ENCODE measurements around the gene SORCS2. TPM values are rescaled to one million over a fixed set of nuclear protein-coding genes. Genes with fewer than 3 reads are reported as not detected.

Gene SORCS2
- total and polyA plus RNA-seq, 2 of the 8 experiments (the other 6 are each of a cell fraction or from before 2014, with no cell fraction given): 0.36 to 1.8 TPM

DNA sequence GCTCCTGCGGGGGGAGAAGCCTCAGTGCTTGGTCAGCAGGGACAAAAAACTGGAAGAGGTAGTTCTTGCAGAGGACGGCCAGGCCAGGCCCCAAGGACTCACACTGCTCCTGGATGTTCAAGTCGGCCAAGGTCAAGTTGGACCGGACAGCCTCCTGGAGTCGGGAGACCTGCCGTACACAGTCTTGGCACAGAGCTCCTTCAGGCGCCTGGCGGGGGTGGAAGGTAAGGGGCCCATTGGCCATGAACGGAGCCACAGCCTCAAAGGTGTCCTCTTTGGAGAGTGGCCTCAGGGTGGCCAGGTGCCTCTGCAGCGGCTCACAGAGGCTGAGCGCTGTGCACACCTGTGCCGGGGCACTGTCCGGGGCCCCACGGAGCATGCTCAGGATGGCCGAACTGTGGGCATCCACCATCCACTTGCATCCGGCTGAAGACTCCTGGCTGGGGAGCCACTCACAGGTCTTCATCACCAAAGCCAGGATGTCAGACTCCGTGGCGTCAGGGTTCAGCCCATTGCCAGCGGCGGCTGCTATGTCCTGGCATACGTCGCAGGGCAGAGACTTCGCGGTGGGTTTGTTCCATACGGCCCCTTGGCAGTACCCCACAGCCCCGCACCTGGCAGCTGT, 241.9 kb downstream of the SORCS2 start (continued):
- TF ChIP-seq, protein P1, sequence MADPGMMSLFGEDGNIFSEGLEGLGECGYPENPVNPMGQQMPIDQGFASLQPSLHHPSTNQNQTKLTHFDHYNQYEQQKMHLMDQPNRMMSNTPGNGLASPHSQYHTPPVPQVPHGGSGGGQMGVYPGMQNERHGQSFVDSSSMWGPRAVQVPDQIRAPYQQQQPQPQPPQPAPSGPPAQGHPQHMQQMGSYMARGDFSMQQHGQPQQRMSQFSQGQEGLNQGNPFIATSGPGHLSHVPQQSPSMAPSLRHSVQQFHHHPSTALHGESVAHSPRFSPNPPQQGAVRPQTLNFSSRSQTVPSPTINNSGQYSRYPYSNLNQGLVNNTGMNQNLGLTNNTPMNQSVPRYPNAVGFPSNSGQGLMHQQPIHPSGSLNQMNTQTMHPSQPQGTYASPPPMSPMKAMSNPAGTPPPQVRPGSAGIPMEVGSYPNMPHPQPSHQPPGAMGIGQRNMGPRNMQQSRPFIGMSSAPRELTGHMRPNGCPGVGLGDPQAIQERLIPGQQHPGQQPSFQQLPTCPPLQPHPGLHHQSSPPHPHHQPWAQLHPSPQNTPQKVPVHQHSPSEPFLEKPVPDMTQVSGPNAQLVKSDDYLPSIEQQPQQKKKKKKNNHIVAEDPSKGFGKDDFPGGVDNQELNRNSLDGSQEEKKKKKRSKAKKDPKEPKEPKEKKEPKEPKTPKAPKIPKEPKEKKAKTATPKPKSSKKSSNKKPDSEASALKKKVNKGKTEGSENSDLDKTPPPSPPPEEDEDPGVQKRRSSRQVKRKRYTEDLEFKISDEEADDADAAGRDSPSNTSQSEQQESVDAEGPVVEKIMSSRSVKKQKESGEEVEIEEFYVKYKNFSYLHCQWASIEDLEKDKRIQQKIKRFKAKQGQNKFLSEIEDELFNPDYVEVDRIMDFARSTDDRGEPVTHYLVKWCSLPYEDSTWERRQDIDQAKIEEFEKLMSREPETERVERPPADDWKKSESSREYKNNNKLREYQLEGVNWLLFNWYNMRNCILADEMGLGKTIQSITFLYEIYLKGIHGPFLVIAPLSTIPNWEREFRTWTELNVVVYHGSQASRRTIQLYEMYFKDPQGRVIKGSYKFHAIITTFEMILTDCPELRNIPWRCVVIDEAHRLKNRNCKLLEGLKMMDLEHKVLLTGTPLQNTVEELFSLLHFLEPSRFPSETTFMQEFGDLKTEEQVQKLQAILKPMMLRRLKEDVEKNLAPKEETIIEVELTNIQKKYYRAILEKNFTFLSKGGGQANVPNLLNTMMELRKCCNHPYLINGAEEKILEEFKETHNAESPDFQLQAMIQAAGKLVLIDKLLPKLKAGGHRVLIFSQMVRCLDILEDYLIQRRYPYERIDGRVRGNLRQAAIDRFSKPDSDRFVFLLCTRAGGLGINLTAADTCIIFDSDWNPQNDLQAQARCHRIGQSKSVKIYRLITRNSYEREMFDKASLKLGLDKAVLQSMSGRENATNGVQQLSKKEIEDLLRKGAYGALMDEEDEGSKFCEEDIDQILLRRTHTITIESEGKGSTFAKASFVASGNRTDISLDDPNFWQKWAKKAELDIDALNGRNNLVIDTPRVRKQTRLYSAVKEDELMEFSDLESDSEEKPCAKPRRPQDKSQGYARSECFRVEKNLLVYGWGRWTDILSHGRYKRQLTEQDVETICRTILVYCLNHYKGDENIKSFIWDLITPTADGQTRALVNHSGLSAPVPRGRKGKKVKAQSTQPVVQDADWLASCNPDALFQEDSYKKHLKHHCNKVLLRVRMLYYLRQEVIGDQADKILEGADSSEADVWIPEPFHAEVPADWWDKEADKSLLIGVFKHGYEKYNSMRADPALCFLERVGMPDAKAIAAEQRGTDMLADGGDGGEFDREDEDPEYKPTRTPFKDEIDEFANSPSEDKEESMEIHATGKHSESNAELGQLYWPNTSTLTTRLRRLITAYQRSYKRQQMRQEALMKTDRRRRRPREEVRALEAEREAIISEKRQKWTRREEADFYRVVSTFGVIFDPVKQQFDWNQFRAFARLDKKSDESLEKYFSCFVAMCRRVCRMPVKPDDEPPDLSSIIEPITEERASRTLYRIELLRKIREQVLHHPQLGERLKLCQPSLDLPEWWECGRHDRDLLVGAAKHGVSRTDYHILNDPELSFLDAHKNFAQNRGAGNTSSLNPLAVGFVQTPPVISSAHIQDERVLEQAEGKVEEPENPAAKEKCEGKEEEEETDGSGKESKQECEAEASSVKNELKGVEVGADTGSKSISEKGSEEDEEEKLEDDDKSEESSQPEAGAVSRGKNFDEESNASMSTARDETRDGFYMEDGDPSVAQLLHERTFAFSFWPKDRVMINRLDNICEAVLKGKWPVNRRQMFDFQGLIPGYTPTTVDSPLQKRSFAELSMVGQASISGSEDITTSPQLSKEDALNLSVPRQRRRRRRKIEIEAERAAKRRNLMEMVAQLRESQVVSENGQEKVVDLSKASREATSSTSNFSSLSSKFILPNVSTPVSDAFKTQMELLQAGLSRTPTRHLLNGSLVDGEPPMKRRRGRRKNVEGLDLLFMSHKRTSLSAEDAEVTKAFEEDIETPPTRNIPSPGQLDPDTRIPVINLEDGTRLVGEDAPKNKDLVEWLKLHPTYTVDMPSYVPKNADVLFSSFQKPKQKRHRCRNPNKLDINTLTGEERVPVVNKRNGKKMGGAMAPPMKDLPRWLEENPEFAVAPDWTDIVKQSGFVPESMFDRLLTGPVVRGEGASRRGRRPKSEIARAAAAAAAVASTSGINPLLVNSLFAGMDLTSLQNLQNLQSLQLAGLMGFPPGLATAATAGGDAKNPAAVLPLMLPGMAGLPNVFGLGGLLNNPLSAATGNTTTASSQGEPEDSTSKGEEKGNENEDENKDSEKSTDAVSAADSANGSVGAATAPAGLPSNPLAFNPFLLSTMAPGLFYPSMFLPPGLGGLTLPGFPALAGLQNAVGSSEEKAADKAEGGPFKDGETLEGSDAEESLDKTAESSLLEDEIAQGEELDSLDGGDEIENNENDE (IDR thresholded peaks at IDR 0.05; ENCODE audit: insufficient replicate concordance, low read length): no peak
- TF ChIP-seq TCF12 (IDR thresholded peaks at IDR 0.05; ENCODE audit: low read depth, low read length) (no peak), TAF1 (IDR thresholded peaks at IDR 0.05; ENCODE audit: low read depth, low read length) (no peak), CBX5 (IDR thresholded peaks at IDR 0.05; ENCODE audit: low read depth, low read length) (no peak), BCL11A (IDR thresholded peaks at IDR 0.05; ENCODE audit: low read depth in 2 of 2, low read length in 2 of 2) (no peak), SP4 (IDR thresholded peaks at IDR 0.05; ENCODE audit: low read length) (no peak)
